Measurements from ENCODE around the gene AUTS2.

Gene AUTS2

DNA sequence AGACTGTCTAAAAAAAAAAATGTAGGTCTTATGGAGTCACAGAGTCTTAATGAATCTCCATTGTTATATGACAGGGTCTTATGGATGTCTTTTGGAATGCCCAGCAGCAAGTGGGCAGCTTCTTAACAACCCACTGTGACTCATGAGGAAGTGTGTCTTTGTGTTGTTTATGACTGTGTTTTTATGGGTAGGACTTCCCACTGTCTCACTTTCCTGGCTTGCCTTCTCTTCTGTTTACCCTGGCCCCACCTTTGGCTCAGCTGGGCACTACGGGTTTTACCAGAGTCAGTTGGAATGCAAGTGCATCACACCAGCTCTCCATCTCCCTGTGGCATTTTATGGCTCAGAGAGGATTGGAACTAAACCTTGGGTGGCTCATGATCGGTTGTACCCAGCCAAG, 580.5 kb downstream of the AUTS2 start:
- Histone ChIP-seq H3K27me3 (ENCODE audit: insufficient read depth, low read length) (no peaks in the 10 kb centered on the region), H3K4me1 (ENCODE audit: insufficient read depth, low read length) (peaks cover 7% of the 10 kb centered on the region), H2AFZ (ENCODE audit: low read depth, low read length) (no peak overlapping the region), H3K4me3 (ENCODE audit: low read length) (no peak overlapping the region), H3K36me3 (ENCODE audit: insufficient read depth, low read length) (no peaks in the 10 kb centered on the region), H3K9me3 (ENCODE audit: low read length) (no peaks in the 10 kb centered on the region)

DNA sequence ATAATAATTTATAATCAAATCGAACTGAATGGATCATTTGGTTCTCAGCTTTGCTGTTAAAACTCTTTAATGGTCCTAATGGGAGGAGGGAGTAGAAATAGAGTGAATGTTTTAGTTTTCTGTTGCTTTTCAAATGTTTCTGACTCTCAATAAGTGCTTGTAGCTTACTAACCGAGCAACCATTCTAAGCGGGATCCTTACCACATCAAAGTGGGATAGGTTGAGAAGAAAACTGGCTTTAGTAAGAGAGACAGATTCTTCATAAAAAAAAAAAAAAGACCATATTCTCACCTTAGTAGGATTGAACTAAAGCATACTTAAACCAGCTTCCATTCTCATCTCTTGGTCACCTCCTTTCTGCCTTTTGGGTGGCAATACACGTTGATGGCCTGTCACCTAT, 584.2 kb downstream of the AUTS2 start:
- H3K27me3 ChIP-seq (ENCODE audit: insufficient read depth, low read length): no peaks in the 10 kb centered on the region
- H2AFZ ChIP-seq (ENCODE audit: low read depth, low read length): no peak overlapping the region
- H3K4me1 ChIP-seq (ENCODE audit: insufficient read depth, low read length): peaks cover 8% of the 10 kb centered on the region
- H3K9me3 ChIP-seq (ENCODE audit: low read length): no peaks in the 10 kb centered on the region
- no peaks in the 10 kb centered on the region for H3K36me3 ChIP-seq (ENCODE audit: insufficient read depth, low read length)
- no peak overlapping the region for H3K4me3 ChIP-seq (ENCODE audit: low read length)

DNA sequence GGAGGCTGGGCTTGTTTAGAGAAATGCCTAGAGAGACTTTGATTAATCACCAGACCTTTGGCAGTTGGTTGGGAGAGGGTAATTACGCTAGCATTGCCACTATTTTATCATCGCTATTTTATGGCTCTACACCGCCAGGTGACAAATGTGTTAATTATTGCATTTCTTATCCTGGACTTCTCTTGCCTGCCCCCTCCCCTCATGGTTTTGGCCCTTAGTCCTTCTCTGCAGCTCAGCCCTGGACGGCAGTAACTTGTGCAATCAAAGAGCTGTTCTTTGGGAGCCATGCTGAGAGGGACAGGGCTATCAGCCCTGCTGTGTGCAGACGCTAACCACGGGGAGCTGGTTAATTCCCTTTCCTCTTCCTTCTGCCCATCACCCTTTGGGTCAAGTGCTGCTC, 585.0 kb downstream of the AUTS2 start:
- no peaks in the 10 kb centered on the region for H3K9me3 ChIP-seq (ENCODE audit: low read length)
- H3K27me3 ChIP-seq (ENCODE audit: insufficient read depth, low read length): no peaks in the 10 kb centered on the region
- no peaks in the 10 kb centered on the region for H3K36me3 ChIP-seq (ENCODE audit: insufficient read depth, low read length)
- H3K4me1 ChIP-seq (ENCODE audit: insufficient read depth, low read length): peaks cover 8% of the 10 kb centered on the region
- H3K4me3 ChIP-seq (ENCODE audit: low read length): no peak overlapping the region
- no peak overlapping the region for H2AFZ ChIP-seq (ENCODE audit: low read depth, low read length)

DNA sequence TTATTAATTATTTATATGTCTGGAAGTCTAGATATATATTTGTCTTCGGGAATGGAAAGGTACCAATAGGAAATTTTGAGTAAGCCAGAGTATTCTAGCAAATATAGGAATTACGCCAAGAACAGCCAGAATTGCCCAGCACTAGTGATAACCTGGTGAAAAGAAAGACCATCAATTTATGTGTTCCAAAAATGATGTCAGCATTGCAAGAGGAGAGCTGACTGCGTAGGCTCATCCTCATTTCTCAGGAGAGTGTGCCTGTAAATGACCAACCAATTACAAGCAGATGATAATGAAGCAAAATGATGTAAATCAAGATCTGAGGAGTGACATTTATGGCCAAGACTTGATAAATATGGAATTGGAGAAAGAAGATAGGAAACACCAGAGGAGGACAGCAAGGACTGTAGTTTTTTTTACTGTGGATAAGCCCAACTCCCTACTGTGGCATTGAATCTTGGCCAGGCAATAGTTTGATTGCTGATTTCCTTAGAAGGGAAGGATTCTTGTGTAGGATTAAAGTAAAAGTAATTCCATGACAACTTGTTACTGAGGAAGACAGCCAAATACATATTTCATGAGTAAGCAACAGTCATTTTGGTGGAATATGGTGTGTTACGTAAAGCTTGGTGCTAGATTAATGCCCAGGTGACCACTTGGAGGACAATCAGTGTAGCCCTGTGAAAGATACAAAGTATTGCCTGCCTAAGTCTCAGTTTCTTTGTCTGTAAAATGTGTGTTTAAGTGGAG, 590.8 kb downstream of the AUTS2 start:
- Histone ChIP-seq H3K4me1 (ENCODE audit: insufficient read depth, low read length) (no peaks in the 10 kb centered on the region), H3K4me3 (ENCODE audit: low read length) (no peak overlapping the region), H3K27me3 (ENCODE audit: insufficient read depth, low read length) (no peaks in the 10 kb centered on the region), H3K9me3 (ENCODE audit: low read length) (no peaks in the 10 kb centered on the region), H2AFZ (ENCODE audit: low read depth, low read length) (no peak overlapping the region), H3K36me3 (ENCODE audit: insufficient read depth, low read length) (no peaks in the 10 kb centered on the region)

DNA sequence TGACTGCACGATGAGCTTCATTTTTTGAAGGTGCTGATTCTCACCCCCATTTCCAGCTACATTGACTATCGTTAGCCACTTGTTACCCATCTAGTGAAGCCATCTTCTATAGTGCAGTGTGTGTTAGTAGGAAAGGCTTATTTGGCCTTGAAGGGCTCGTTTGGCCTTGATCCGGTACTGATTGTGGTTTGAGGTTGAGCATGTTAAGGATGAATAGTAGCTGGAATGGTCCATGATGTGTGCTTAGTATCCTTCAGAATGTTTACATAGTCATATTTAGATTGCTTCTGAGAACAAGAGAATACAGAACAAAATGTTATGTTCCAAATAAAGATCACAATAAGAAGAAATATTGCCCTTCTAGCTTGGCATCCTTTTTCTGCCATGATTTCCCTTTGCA, 591.5 kb downstream of the AUTS2 start:
- H3K27me3 ChIP-seq (ENCODE audit: insufficient read depth, low read length): no peaks in the 10 kb centered on the region
- H3K4me1 ChIP-seq (ENCODE audit: insufficient read depth, low read length): no peaks in the 10 kb centered on the region
- no peaks in the 10 kb centered on the region for H3K36me3 ChIP-seq (ENCODE audit: insufficient read depth, low read length)
- no peaks in the 10 kb centered on the region for H3K9me3 ChIP-seq (ENCODE audit: low read length)
- no peak overlapping the region for H3K4me3 ChIP-seq (ENCODE audit: low read length)
- no peak overlapping the region for H2AFZ ChIP-seq (ENCODE audit: low read depth, low read length)

DNA sequence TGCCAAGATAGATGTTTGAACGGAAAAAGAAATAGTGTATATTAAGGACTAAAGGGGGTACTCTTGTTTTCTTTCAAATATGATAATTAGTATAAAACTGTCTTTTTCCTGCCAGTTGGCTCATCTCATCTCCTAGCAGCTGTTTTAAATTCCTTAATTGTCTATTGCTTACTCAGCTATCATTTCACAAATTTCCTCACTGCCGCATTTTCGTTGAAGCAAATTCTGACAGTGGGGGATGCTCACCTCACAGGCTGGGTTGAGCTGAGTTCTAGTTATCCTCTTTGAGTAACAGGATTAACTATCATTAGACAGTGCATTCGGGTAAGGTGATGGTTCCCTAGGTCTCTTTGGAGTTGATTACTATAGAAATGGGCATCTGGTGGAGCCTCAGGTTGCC, 592.0 kb downstream of the AUTS2 start:
- Histone ChIP-seq H3K9me3 (ENCODE audit: low read length) (no peaks in the 10 kb centered on the region), H3K36me3 (ENCODE audit: insufficient read depth, low read length) (no peaks in the 10 kb centered on the region), H3K4me1 (ENCODE audit: insufficient read depth, low read length) (no peaks in the 10 kb centered on the region), H3K4me3 (ENCODE audit: low read length) (no peak overlapping the region), H3K27me3 (ENCODE audit: insufficient read depth, low read length) (no peaks in the 10 kb centered on the region), H2AFZ (ENCODE audit: low read depth, low read length) (no peak overlapping the region)

DNA sequence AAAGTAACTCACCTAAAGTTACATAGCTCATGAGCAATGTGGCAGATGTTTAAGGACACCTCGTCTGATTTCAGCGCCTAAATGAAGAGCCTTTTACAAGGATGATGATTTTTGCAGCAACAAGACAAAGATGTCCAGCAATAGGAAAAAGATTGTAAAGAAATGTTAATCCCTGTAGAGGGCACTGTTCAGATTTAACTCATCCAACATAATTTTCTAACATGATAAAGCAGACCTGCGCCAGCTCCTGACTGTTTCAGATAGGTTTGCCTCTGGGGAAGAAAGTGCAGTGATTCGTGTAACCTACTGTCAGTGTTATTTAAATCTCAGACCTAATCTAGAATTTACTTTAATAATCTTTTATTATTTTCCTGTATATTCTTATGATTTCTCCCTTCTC, 595.2 kb downstream of the AUTS2 start:
- H2AFZ ChIP-seq (ENCODE audit: low read depth, low read length): no peak overlapping the region
- no peaks in the 10 kb centered on the region for H3K36me3 ChIP-seq (ENCODE audit: insufficient read depth, low read length)
- no peaks in the 10 kb centered on the region for H3K4me1 ChIP-seq (ENCODE audit: insufficient read depth, low read length)
- H3K4me3 ChIP-seq (ENCODE audit: low read length): no peak overlapping the region
- no peaks in the 10 kb centered on the region for H3K27me3 ChIP-seq (ENCODE audit: insufficient read depth, low read length)
- H3K9me3 ChIP-seq (ENCODE audit: low read length): no peaks in the 10 kb centered on the region

DNA sequence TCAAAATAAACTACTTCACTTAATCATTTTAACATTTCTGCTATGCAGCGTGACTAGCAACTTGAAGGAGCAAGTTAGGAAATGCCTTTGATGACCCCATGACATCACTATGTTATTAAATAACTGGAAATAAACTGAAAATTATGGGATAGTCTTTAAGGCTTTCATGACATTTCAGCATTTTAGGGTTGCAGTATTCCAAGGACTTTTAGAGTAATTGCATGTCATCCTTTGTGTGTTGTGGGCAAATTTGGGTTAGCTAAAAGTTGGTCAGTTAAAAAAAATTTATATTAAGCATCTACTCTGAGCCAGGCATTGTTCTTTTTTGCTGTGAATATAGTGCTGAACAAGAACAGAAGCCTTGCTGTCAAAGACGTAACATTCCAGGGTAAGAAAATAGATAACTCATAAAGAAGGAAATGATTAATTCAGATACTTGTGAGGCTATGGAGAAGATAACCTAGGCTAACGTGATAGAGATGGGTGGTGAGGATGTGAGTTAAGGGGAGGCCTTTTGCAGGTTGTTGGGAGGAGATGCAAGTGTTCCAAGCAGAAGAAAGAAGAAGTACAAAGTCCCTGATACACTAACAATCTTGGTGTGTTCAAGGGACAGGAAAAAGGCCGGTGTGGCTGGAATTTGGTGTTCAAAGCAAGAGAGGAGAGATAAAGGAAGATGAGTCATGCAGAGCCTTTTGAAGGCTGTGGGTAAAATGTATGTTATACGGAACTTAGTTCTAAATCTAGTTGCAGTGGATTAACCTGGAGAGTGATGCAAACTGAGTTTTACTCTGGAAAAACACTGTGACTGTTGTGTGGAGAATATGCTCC, 610.2 kb downstream of the AUTS2 start:
- no peaks in the 10 kb centered on the region for H3K36me3 ChIP-seq (ENCODE audit: insufficient read depth, low read length)
- no peaks in the 10 kb centered on the region for H3K9me3 ChIP-seq (ENCODE audit: low read length)
- no peak overlapping the region for H2AFZ ChIP-seq (ENCODE audit: low read depth, low read length)
- H3K4me3 ChIP-seq (ENCODE audit: low read length): no peak overlapping the region
- H3K27me3 ChIP-seq (ENCODE audit: insufficient read depth, low read length): no peaks in the 10 kb centered on the region
- H3K4me1 ChIP-seq (ENCODE audit: insufficient read depth, low read length): peaks cover 31% of the 10 kb centered on the region

DNA sequence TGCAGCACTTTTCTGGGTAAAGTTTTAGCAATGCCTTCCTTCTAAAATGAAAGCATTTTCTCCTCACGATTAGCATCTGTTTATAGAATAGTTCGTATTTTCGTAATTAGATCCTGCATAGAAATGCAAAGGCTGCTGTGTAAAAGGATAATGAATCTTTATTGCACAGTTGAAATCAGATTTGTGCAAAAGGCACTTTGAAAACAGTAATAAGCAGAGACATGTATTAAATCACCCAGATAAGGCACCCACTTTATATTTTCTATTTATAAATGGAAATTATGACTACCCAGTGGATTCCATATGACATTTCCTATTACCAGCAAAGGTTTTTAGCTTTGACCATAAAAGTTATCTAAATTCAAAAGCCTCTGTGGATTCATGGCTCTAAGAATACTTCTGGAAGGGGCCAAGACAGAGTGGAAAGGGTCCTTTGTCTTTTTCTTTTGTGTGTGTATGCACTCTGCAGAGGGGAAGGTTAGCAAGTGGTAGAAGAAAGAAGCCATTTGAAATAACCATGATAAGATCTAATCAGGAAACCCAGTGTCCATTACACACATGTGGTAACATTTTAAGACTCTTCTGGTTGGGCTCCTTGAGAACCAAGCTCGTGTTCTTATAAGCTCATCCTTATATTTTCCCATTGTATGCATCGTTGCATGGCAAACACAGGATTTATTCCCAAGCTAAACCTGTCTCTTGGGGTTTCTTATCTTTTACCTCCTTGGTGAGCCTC, 612.1 kb downstream of the AUTS2 start:
- Histone ChIP-seq H3K9me3 (ENCODE audit: low read length) (no peaks in the 10 kb centered on the region), H3K27me3 (ENCODE audit: insufficient read depth, low read length) (no peaks in the 10 kb centered on the region), H3K4me3 (ENCODE audit: low read length) (no peak overlapping the region), H3K4me1 (ENCODE audit: insufficient read depth, low read length) (peaks cover 31% of the 10 kb centered on the region), H3K36me3 (ENCODE audit: insufficient read depth, low read length) (no peaks in the 10 kb centered on the region), H2AFZ (ENCODE audit: low read depth, low read length) (no peak overlapping the region)

DNA sequence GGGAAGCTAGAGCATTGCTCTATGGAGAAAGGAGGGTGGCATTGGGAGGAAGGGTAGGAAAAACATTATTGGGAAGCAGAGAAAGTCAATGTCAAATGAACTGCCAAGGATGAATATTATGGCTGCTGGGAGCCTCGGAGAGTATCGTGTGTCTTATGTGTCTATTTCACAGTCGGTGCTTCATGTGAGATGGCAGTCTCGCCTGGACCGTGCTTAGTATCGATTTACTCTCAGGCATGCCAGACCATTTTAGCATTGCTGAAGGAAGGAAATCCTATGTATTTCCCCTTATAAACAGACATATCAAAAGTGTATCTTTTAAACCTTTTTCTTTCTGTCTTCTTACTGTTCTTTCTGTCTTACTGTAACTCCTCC, 612.6 kb downstream of the AUTS2 start:
- Histone ChIP-seq H3K4me3 (ENCODE audit: low read length) (no peak overlapping the region), H2AFZ (ENCODE audit: low read depth, low read length) (no peak overlapping the region), H3K36me3 (ENCODE audit: insufficient read depth, low read length) (no peaks in the 10 kb centered on the region), H3K9me3 (ENCODE audit: low read length) (no peaks in the 10 kb centered on the region), H3K4me1 (ENCODE audit: insufficient read depth, low read length) (peaks cover 31% of the 10 kb centered on the region), H3K27me3 (ENCODE audit: insufficient read depth, low read length) (no peaks in the 10 kb centered on the region)

DNA sequence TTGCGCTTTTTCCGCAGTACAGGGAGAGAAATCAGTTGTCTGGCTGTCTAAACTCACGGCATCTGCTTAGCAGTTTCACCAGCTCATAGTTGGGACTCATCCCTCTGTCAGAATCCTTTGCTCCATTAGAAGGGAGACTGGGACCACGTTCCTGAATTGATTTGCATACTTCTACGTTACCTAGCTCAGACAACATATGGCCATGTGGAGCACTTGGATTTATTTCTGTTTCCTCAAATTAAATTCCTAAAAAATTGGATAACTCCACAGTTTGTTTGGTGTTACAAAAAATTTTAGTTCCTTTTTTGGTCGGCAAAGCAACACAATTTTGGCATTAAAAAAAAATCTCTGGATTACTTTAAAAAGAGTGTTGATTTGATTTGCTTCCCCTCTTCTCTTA, 614.0 kb downstream of the AUTS2 start:
- Histone ChIP-seq H3K36me3 (ENCODE audit: insufficient read depth, low read length) (no peaks in the 10 kb centered on the region), H3K4me3 (ENCODE audit: low read length) (no peak overlapping the region), H3K27me3 (ENCODE audit: insufficient read depth, low read length) (no peaks in the 10 kb centered on the region), H2AFZ (ENCODE audit: low read depth, low read length) (no peak overlapping the region), H3K9me3 (ENCODE audit: low read length) (no peaks in the 10 kb centered on the region), H3K4me1 (ENCODE audit: insufficient read depth, low read length) (peaks cover 31% of the 10 kb centered on the region)

DNA sequence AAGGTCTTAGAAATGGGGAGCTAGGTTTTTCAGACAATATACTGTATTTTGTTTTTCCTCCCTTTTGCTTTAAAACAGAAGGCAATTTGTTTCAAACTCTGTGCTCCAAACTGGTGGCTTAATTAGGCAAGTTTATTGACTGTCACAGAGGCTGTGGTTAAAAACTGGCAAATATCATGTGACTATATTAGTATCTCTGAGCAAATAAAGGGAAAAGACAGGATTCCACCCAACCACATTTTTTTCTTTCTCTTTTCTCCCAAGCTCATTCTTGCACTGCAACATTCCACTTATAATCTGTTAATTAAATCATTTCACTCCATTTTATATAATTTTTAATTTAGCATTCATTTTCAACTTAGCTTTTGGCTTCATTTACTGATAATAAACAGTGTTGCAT, 615.8 kb downstream of the AUTS2 start:
- H3K36me3 ChIP-seq (ENCODE audit: insufficient read depth, low read length): no peaks in the 10 kb centered on the region
- peaks cover 21% of the 10 kb centered on the region for H3K4me1 ChIP-seq (ENCODE audit: insufficient read depth, low read length)
- H3K9me3 ChIP-seq (ENCODE audit: low read length): no peaks in the 10 kb centered on the region
- no peak overlapping the region for H2AFZ ChIP-seq (ENCODE audit: low read depth, low read length)
- no peak overlapping the region for H3K4me3 ChIP-seq (ENCODE audit: low read length)
- no peaks in the 10 kb centered on the region for H3K27me3 ChIP-seq (ENCODE audit: insufficient read depth, low read length)

DNA sequence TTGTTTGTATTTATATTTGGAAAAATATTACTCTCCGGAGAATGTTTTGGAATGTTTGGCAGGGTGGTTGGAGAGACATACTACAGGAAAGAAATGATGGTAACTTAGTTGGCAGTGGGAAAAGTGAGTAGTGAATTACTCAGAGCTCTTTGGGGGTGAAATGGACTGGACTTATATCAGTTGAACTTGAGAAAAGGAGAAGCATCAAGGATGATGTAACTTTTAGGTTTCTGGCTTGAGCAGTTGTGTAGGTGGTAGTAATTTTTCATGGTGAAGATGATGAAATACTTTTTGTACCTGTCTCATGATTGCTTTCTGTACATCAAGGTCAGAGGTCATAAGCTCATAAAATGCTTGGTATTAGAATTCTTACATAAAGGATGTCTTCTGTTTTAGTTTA, 617.2 kb downstream of the AUTS2 start:
- Histone ChIP-seq H3K4me1 (ENCODE audit: insufficient read depth, low read length) (peaks cover 7% of the 10 kb centered on the region), H3K4me3 (ENCODE audit: low read length) (no peak overlapping the region), H3K27me3 (ENCODE audit: insufficient read depth, low read length) (no peaks in the 10 kb centered on the region), H3K9me3 (ENCODE audit: low read length) (no peaks in the 10 kb centered on the region), H3K36me3 (ENCODE audit: insufficient read depth, low read length) (no peaks in the 10 kb centered on the region), H2AFZ (ENCODE audit: low read depth, low read length) (no peak overlapping the region)

Data from neuron (in vitro differentiated cells).